Type B pancreatic cell (in vitro differentiated cells): ENCODE data around the gene RAPGEF4. TPM values are rescaled to one million over a fixed set of nuclear protein-coding genes. Genes with fewer than 3 reads are reported as not detected.

ENCODE experiments used
- DNase-seq: peaks from one replicate; pipeline ENCODE4 v3.0.0; 2021; ENCODE audit warnings: mixed read lengths; ENCODE audit not compliant: unreplicated experiment; ENCODE audit errors: extremely low spot score
- H3K27ac Mint-ChIP-seq: 2 replicates; pipeline ENCODE4 v1.8.0; 2021; ENCODE audit warnings: mild to moderate bottlenecking, mixed read lengths
- H3K27me3 Mint-ChIP-seq: 2 replicates; pipeline ENCODE4 v1.8.0; 2021; ENCODE audit warnings: mixed read lengths
- H3K36me3 Mint-ChIP-seq: 2 replicates; pipeline ENCODE4 v1.8.0; 2021; ENCODE audit warnings: mixed read lengths
- H3K4me1 Mint-ChIP-seq: one replicate; pipeline ENCODE4 v1.8.0; 2021; ENCODE audit warnings: mixed read lengths; ENCODE audit not compliant: unreplicated experiment
- H3K4me3 Mint-ChIP-seq: 2 replicates; pipeline ENCODE4 v1.8.0; 2021; ENCODE audit warnings: mild to moderate bottlenecking, mixed read lengths
- H3K9me3 Mint-ChIP-seq: 2 replicates; pipeline ENCODE4 v1.8.0; 2021; ENCODE audit warnings: mixed read lengths
- total RNA-seq: library from RNA; stranded (reverse); gene quantifications from 2 replicates; pipeline ENCODE4 v1.2.1, GENCODE V29; 2021; ENCODE audit warnings: low replicate concordance
- TF ChIP-seq, protein P1 (sequence below): fragments of 200-600 bp; sonication (generic); conservative IDR thresholded peaks from 2 replicates; pipeline ENCODE4 v1.5.0; 2021; ENCODE audit warnings: antibody characterized with exemption, mild to moderate bottlenecking

RAPGEF4 gene
- total RNA-seq, 1 donor from 2014 or later = 4.3 TPM

DNA sequence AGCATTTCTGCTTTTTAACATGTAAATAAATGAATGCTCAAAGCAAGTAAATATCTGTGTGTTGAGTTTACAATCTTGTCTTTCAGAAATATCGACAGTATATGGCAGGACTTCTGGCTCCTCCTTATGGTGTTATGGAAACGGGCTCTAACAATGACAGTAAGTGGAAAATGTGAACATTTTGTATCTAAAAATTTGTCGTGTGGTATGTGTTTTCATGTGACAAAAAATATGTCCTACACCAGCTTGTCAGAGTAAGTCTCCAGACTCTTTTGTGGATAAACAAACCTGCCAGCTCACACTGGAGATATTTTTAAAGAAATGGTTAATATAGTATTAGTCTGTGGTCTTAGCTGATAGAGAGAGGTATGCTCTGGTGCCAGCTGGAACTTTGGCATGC lies 182.1 kb downstream of the RAPGEF4 start:
- Mint-ChIP-seq H3K27me3 (no peaks in the 10 kb centered on the region), H3K9me3 (no peaks in the 10 kb centered on the region)

DNA sequence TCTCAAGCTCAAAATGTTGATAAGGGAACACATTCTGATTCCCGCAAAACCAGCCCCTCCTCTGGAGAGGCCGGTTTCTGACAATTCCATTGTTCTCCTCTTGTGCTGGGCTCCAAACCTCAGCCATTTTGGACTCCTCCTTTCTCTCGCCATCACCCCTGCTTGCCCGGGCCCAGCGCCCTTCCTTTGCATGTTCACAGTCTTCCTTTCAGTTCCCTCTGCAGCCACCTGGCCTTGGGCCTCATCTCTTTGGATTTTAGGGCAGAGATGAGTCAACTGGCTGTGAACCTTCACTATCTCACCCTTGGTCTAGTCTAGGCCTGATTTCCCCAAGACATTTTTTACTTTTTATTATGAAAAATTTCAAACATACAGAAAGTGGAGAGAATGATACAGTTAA lies 184.1 kb downstream of the RAPGEF4 start:
- no peaks in the 10 kb centered on the region for H3K9me3 Mint-ChIP-seq
- H3K36me3 Mint-ChIP-seq = no peaks in the 10 kb centered on the region
- TF ChIP-seq, protein P1, sequence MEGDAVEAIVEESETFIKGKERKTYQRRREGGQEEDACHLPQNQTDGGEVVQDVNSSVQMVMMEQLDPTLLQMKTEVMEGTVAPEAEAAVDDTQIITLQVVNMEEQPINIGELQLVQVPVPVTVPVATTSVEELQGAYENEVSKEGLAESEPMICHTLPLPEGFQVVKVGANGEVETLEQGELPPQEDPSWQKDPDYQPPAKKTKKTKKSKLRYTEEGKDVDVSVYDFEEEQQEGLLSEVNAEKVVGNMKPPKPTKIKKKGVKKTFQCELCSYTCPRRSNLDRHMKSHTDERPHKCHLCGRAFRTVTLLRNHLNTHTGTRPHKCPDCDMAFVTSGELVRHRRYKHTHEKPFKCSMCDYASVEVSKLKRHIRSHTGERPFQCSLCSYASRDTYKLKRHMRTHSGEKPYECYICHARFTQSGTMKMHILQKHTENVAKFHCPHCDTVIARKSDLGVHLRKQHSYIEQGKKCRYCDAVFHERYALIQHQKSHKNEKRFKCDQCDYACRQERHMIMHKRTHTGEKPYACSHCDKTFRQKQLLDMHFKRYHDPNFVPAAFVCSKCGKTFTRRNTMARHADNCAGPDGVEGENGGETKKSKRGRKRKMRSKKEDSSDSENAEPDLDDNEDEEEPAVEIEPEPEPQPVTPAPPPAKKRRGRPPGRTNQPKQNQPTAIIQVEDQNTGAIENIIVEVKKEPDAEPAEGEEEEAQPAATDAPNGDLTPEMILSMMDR = no peak
- no peak overlapping the region for H3K4me3 Mint-ChIP-seq
- H3K27me3 Mint-ChIP-seq = no peaks in the 10 kb centered on the region
- H3K4me1 Mint-ChIP-seq = peaks cover 20% of the 10 kb centered on the region
- H3K27ac Mint-ChIP-seq = no peak overlapping the region
- no peak for DNase-seq

More for the DNA sequence above, 182.1 kb downstream of the RAPGEF4 start:
- no peak for DNase-seq
- Mint-ChIP-seq H3K4me3 (no peak overlapping the region), H3K27ac (no peak overlapping the region), H3K4me1 (peaks cover 20% of the 10 kb centered on the region), H3K36me3 (no peaks in the 10 kb centered on the region)
- TF ChIP-seq, protein P1 = no peak

DNA sequence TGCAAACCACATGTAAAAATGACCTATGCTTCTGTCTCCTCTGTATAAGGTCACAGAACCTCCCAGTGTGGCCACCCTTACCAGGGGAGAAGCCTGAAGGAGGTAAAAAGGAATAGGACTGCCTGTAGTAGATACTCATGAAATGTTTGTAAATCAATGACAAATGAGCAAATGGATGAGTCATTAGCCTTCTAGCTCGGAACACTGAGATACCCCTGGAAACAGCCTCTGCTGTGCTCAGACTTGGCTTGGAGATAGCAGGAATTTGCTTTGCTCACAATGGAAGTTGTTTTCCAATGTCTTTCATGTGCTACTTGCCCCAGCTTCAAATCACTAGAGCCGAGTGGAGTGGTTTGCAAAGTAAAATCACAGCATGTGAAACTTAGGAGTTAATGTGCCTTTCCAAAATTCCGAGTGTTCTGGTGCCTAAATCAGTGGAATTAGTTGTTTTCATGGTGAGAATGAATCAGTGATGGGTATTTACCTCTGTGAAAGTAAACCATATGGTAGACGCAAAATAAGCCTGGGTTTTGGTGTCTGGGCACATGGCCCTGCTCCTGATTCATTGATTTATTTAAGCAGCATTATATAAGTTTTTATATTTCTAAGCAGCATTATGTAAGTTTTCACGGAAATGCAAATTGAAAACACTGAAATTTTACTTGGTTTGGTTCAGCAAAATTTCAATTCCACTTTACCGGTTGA lies 186.0 kb downstream of the RAPGEF4 start:
- no peaks in the 10 kb centered on the region for H3K27me3 Mint-ChIP-seq
- DNase-seq = no peak
- H3K9me3 Mint-ChIP-seq = no peaks in the 10 kb centered on the region
- H3K4me1 Mint-ChIP-seq = peaks cover 21% of the 10 kb centered on the region
- H3K4me3 Mint-ChIP-seq = no peak overlapping the region
- H3K36me3 Mint-ChIP-seq = no peaks in the 10 kb centered on the region
- TF ChIP-seq, protein P1 = no peak
- H3K27ac Mint-ChIP-seq = peak overlapping the region; percentile 37

DNA sequence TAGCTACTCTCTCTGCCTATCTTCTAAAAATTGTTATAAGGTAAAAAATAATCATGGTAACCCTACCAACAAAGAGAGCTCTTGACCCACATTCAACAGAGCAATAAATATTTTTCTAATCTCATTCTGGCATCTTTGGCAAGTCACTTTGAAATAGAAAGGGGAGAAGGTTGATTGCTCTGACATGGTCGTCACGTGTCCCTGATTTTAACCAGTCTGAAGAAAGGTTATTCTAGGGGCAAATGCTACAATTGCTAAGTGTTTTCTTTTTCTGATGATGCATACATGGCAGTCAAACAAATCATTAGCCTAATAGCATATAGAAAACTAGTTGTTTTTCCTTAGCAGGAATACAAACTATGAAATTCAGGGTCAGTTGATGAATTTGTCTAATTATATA lies 186.7 kb downstream of the RAPGEF4 start:
- Mint-ChIP-seq H3K4me1 (peaks cover 23% of the 10 kb centered on the region), H3K27ac (peak overlapping the region; percentile 37), H3K4me3 (peak overlapping the region; percentile 26), H3K27me3 (no peaks in the 10 kb centered on the region), H3K36me3 (no peaks in the 10 kb centered on the region), H3K9me3 (no peaks in the 10 kb centered on the region)
- no peak for DNase-seq
- TF ChIP-seq, protein P1 = no peak

DNA sequence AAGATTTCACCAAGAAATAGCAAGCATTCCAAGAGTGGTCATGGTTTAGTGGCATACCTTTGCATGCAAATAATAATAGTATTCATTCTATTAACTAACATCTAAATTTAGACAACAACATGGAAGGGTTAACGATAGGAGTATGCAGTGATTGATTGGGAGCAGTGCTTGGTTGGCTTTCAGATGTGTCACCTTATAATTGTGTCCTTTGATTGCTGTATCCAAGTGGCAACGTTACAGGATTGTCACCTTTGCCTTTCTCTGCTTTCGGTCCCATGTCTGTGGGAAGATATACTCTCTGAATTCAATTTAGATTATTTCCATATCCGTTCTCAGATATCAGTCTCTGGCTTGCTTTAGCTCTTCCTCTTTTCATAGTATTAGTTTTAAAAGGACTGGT lies 187.2 kb downstream of the RAPGEF4 start:
- H3K27me3 Mint-ChIP-seq = no peaks in the 10 kb centered on the region
- TF ChIP-seq, protein P1 = no peak
- no peak for DNase-seq
- peaks cover 23% of the 10 kb centered on the region for H3K4me1 Mint-ChIP-seq
- peak overlapping the region; percentile 37 for H3K27ac Mint-ChIP-seq
- no peak overlapping the region for H3K4me3 Mint-ChIP-seq
- no peaks in the 10 kb centered on the region for H3K9me3 Mint-ChIP-seq
- no peaks in the 10 kb centered on the region for H3K36me3 Mint-ChIP-seq
